GM18520 (cell line): ENCODE data around the gene SPARC.

Experiments
- ATAC-seq: cut with Tn5 transposase; IDR thresholded peaks from one replicate; pipeline ENCODE4 v1.9.1; 2021; ENCODE audit not compliant: unreplicated experiment

Gene SPARC

GRCh38 chr5:151679421-151680155, 7.1 kb downstream of the SPARC start:
- no peak for ATAC-seq

DNA sequence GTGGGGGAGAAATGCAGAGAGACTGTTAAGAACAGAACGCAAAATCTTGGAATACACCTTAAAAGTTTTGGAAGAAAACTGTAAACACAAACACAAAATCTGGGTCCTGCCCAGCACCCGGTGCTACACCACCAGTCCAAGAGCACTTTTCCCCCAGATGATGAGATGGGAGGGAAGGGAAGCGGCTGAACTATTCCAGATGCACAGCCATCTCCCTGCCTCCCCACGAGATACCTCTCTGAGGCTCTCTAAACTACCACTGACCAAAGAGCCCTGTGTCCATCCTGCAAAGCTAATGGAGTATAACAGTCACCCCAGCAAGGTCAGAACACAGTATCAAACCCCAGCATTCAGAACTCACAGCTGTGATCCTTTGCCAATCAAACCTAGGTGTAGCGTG, 8.0 kb downstream of the SPARC start:
- ATAC-seq: no peak

GRCh38 chr5:151677776-151678545, 8.8 kb downstream of the SPARC start:
- ATAC-seq: no peak

GRCh38 chr5:151676719-151677118, 10.0 kb downstream of the SPARC start:
- no peak for ATAC-seq

DNA sequence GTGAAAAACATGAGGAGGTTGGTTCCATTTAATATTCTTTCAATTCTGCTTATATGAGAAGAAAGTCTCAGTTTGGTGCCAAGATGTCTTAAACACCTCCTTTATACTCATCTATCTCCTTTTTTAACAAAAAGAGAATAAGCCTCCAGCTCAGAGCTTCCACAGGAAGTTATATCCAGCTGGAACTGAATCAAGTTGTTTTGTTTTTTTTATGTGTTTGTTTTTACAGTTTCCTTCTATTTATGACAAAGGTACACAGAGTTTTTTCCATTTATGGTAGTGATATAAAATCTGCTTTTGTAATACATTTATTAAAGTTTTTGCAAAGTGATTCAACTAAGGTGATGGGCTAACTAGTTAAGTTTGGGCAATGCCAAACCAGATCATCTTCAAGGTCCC, 10.4 kb downstream of the SPARC start:
- ATAC-seq: no peak

DNA sequence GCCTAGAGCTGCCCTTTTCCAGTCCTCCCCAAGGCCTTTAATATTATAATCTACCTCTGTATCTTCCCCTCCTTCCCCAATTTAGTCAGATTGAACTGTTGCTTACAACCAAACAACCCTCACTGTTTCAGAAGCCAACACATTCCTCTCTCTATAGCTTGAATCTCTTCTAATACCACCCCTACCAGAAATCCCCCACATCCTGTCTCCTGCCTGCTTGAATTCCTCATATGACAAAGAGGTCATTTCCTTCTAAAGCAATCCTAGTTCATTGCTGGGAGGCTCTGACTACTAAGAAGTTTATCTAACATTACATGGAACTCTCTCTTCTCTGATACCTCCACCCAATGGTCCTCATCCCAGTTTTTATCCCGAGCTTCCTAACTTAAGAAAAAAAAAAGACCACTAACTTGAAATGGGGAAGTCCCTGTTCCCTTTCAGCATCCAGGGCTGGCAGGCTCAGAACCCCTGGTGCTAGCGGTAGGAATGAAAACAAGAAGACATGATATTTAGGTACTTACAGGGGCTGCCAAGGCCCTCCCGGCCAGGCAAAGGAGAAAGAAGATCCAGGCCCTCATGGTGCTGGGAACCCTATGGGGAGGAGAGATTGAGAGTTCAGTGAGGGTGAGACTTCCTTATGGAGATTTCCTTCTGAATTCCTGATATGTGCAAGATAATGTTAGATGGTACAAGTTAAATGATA, 11.0 kb downstream of the SPARC start:
- no peak for ATAC-seq

- no peak for ATAC-seq
These were observed 11.8 kb downstream of the SPARC start for GRCh38 chr5:151674626-151675610.

DNA sequence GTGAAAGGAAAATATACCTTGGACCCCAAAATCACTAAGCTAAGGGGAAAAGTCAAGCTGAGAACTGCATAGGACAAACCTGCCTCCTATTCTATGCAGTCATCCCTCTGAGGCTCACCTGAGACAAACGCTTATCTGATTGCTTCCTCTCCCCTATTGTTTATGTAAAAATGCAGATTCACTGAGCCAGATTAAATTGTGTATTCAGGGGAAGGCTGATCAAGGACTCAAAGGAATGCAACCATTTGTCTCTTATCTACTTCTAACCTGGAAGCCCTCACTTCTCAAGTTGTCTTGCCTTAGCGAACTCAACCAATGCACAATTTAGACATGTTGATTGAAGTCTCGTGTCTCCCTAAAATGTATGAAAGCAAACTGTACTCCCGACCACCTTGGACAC, 13.3 kb downstream of the SPARC start:
- ATAC-seq: no peak

DNA sequence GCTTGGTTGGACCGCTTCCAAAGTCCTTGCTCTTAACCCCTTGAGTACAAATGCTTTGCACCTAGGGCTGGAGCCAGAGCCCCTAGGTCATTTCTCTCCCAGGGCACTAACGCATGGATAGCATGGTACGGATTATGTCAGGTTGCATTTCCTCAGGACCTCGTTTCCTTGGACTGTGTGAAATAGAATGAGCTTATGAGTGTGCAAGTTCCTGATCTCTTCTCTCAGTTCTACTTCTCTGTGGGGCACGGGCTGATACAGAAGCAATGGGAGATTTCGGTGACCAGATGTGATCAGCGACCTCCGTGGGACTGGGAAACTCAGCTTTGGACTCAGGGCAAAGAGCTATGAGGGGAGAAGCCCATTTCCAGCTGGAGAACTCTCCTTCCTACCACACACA, 14.2 kb downstream of the SPARC start:
- no peak for ATAC-seq

GRCh38 chr5:151671950-151672349, 14.8 kb downstream of the SPARC start:
- ATAC-seq: no peak

- ATAC-seq: no peak
These were observed 15.6 kb downstream of the SPARC start for GRCh38 chr5:151670953-151671636.

DNA sequence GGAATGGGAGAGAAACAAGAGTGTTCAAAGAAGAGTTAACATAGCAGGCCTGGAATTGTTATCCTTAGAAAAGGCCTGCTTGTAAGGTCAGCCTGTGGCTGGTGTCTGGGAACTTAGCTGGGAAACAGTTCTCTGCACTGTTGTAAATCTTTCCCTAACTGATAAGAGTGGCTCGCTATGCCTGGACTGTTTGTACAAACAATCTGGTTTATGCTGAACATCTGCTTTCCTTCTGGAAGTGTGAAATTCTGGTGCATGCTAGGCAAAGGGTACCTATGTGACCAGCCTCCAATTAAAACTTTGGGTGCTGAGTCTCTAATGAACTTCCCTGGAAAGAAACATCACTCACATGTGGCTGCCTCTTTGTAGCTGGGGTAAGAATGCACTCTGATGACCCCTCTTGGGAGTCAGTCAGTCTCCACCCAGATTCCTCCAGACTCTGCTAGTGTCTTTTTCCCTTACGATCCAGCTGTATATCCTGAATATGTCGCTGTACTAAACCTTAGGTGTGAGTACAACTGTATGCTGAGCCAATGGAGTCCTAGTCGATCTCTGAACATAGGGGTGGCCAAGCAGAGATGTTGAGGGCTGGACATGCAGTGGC, 16.5 kb downstream of the SPARC start:
- ATAC-seq: no peak

DNA sequence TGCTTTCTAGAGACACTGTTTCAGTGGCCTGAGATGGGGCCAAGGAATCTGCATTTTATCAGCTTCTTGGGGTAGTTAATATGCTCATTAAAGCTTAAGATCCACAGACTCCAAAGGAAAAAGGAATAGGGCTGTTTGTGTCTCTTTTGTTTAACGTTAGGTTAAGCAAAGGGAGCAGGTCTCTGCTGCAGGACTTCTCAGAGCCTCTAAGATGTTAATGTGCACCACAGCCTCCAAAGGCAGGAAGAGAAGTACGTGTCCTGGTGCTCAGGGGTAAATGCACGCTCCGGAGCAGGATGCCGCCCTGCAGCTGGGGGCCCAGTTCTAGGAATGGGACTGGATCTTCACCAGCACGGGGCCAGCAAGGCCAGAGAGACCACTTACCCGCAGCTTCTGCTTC, 19.6 kb downstream of the SPARC start:
- no peak for ATAC-seq

- ATAC-seq: no peak
These were observed 21.1 kb downstream of the SPARC start for GRCh38 chr5:151665613-151666012.

DNA sequence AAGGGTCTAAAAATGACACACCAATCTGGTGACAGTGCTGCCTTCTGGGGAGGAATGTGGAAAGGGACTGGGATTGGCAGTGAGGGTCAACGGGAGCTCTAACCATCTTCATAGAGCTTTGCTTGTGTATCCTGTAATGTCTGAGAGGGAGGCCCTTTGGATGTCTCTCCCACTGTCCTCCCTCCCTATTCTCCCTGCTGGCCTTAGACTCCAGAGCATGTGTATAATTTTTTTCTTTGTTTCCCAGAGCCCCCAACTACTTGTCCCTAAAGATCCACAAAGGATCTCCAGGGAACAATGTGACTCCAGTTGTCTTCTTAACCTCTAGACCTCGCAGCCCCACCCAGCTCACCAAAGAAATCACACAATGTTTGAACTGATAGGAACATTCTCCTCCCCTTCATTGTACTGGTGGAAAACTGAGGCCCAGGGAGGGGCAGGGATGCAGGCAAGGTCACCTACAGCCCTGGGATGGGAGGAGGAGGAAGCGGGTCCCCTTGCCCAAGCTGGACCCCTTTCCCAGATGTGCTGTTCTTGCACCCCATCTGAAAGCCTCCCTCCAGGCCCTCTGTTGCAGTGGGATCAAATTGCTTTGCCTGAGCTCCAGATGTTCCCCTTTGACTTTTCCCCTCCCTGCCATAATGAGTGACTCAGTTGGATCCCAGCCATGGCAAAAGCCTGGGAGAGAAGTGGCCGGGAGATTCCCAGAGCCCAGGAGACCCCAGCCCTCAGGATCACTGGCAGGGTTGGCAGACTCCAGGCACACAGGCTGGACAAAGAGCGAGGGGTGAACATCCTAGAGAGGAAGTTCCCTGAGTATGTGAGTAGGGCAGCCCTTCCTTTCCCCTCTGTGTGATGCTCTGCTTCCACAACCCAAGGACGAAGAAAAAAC, 21.8 kb downstream of the SPARC start:
- no peak for ATAC-seq

DNA sequence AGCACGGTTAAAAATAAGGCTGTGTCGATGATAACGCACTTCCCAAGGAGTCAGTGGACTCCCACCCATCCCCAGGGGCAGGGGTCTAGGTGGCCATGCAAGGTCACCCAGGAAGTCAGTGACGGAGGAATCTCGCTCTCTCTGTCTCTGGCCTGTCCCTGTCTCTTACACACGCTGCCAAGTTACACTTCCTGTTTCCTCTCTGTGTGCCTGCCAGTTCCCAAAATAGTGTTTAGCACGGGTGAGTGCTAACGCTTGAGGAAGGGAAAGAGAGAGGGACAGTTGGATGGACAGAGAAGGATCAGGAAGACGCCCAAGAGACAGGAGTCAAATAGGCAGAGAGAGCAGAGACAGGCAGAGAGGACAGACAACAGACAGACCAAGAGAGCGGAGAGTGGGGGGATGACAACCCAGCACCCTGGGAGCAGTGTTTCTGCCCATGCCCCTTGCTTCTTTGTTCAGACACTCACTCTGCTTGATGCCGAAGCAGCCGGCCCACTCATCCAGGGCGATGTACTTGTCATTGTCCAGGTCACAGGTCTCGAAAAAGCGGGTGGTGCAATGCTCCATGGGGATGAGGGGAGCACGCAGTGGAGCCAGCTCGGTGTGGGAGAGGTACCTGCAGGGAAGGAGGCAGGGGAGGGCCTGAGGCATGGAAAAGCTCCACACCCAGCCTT, 23.0 kb downstream of the SPARC start:
- ATAC-seq: no peak

DNA sequence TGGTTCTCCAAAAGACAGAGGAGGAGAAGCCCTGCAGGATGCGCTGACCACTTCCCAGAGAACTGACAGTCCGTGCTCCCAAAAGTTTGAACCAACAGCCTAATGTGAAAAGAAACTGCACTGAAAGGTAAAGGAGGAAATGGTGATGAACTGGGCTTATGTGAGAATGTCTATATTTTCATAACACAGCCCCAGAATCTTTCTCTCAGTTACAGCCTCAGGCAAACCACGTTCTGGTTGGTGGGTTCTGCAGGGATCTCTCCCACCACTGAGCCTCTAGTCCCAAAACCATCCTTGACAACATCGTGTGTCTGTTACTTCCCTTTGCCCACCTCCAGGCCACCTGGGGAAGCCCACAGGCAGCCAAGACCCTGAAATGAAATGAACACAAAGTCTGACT, 23.9 kb downstream of the SPARC start:
- no peak for ATAC-seq
